Measurements from ENCODE around the gene CBFA2T3.

DNA sequence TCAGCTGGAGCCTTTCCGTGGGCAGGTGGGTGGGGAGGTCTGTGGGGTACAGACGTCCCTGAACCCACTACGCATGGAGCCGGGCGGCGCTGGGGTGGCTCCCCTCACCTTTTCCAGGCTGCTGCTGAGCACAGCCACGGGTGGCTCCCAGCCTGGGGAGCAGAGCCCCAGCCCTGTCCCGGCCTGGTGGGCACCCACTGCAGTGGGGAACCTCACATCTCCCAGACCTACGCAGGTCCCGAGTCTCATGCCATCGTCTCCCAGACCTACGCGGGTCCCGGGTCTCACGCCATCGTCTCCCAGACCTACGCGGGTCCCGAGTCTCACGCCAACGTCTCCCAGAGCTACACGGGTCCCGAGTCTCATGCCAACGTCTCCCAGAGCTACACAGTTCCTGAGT is 148.3 kb downstream of the CBFA2T3 start:
- TF ChIP-seq, protein P1, sequence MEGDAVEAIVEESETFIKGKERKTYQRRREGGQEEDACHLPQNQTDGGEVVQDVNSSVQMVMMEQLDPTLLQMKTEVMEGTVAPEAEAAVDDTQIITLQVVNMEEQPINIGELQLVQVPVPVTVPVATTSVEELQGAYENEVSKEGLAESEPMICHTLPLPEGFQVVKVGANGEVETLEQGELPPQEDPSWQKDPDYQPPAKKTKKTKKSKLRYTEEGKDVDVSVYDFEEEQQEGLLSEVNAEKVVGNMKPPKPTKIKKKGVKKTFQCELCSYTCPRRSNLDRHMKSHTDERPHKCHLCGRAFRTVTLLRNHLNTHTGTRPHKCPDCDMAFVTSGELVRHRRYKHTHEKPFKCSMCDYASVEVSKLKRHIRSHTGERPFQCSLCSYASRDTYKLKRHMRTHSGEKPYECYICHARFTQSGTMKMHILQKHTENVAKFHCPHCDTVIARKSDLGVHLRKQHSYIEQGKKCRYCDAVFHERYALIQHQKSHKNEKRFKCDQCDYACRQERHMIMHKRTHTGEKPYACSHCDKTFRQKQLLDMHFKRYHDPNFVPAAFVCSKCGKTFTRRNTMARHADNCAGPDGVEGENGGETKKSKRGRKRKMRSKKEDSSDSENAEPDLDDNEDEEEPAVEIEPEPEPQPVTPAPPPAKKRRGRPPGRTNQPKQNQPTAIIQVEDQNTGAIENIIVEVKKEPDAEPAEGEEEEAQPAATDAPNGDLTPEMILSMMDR (IDR thresholded peaks at IDR 0.05), result no peak
- TF ChIP-seq POLR2A (IDR thresholded peaks at IDR 0.05) (no peak), EP300 (IDR thresholded peaks at IDR 0.05) (no peak)

Data from tibial nerve (tissue), 4 donors.